Measurements from ENCODE around the gene BTAF1.
"Not testable (repeated sequence)": the region's sequence is repeated elsewhere in the genome, so short reads cannot be mapped to it uniquely, and the experiment has no call there.

Gene BTAF1

DNA sequence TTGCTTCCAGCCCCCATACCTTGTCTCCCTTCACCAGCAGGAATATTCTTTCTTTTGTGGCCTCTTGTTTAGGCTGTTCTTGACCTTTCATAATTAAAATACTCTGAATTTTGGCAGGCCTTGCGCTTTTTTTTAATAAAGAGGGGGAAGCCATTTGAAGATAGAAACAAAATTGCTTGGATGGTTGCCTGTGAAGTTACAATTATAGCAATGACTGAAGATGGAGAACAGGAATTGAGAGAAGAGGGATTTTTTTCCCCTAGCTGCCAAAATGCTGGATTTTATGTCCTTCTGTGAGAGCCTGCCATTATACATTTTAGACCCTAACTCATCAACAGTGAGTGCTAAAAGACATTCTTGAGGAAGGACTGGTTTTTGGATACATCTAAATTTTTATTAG is 39.0 kb upstream of the BTAF1 start:
- DNase-seq (ENCODE audit: low spot score): no peak
- CTCF ChIA-PET: interaction anchor here (0.6 kb wide), 1 partner anchor 488 kb away, joined by 3 read pairs; no protein-coding TSS in a partner anchor
- POLR2A ChIA-PET (ENCODE audit: low non-redundant PET): no interaction called here
- H3K27ac ChIP-seq: no peak overlapping the region
- TF ChIP-seq, protein P1, sequence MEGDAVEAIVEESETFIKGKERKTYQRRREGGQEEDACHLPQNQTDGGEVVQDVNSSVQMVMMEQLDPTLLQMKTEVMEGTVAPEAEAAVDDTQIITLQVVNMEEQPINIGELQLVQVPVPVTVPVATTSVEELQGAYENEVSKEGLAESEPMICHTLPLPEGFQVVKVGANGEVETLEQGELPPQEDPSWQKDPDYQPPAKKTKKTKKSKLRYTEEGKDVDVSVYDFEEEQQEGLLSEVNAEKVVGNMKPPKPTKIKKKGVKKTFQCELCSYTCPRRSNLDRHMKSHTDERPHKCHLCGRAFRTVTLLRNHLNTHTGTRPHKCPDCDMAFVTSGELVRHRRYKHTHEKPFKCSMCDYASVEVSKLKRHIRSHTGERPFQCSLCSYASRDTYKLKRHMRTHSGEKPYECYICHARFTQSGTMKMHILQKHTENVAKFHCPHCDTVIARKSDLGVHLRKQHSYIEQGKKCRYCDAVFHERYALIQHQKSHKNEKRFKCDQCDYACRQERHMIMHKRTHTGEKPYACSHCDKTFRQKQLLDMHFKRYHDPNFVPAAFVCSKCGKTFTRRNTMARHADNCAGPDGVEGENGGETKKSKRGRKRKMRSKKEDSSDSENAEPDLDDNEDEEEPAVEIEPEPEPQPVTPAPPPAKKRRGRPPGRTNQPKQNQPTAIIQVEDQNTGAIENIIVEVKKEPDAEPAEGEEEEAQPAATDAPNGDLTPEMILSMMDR (conservative IDR thresholded peaks at IDR 0.05; ENCODE audit: low read depth): no peak

- no peak for DNase-seq (ENCODE audit: low spot score)
- TF ChIP-seq, protein P1 (conservative IDR thresholded peaks at IDR 0.05; ENCODE audit: low read depth): no peak
- no peak overlapping the region for H3K27ac ChIP-seq
- CTCF ChIA-PET: interaction anchor here (0.6 kb wide), 1 partner anchor 489 kb away, joined by 3 read pairs; no protein-coding TSS in a partner anchor
- POLR2A ChIA-PET (ENCODE audit: low non-redundant PET): interaction anchor here (0.8 kb wide), 1 partner anchor 319 kb away, joined by 3 read pairs; no protein-coding TSS in a partner anchor
Observed at GRCh38 chr10:91885362-91886079, 38.0 kb upstream of the BTAF1 start.

DNA sequence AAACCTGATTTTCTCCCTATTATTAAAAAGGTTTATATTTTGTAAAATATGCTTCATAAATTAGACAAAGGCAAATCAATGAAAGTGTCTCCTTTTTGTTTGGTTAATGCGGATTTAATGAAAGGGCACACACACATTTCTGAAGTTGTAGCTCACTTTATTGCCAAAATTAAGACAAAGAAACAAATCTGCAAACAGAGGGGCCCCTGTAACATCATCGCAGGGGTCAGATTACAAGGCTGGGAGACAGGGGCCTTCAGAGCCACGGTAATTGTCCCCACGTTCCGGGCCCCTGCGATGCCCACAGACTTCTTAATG is 36.7 kb upstream of the BTAF1 start:
- TF ChIP-seq, protein P1 (conservative IDR thresholded peaks at IDR 0.05; ENCODE audit: low read depth): no peak
- H3K27ac ChIP-seq: no peak overlapping the region
- CTCF ChIA-PET: interaction anchor here (1.3 kb wide), 1 partner anchor 12 kb away, joined by 9 read pairs; no protein-coding TSS in a partner anchor
- POLR2A ChIA-PET (ENCODE audit: low non-redundant PET): no interaction called here
- no peak for DNase-seq (ENCODE audit: low spot score)

DNA sequence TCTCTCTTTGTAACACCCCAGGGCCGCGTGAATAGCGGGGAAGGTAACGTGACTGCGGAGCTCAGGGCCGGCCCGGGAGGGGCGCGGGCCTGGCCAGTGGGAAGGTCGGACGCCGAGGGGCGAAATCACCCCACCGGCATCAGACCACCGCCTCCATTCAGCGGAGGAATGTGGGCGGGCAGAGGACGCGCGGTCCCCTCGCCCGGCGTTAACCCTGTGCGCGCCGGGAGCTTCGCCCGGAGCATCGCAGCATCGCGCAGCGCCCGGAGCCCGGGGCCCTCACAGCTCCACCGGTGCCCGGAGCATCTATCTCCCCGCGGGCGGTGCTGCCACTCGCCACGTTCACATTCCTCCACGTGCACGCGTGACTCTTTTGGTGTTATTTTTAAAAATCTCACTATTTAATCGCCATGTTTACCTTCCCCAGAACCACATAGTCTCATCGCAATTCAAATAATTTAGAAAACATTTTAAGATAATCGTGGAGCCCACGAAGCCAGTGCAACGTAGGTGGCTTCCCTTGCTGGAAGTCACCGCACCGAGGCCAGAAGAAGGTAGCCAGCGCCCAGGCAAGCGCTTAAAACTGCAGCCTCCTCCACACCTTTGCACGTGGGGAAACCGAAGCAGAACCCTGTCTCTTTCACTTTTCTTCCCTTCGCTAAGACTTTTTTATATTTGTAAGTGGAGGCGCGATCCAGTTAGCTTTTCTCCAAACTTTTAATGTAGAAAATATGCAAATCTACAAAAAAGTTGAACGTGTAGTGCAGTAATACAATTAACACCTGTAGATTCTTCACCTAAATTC is 36.1 kb upstream of the BTAF1 start:
- POLR2A ChIA-PET (ENCODE audit: low non-redundant PET): no interaction called here
- DNase-seq (ENCODE audit: low spot score): peak; percentile 30
- no peak overlapping the region for H3K27ac ChIP-seq
- CTCF ChIA-PET: interaction anchor here (1.3 kb wide), 1 partner anchor 12 kb away, joined by 9 read pairs; no protein-coding TSS in a partner anchor
- TF ChIP-seq, protein P1 (conservative IDR thresholded peaks at IDR 0.05; ENCODE audit: low read depth): no peak

GRCh38 chr10:91891125-91892001 is 32.2 kb upstream of the BTAF1 start:
- DNase-seq (ENCODE audit: low spot score): no peak
- ChIA-PET POLR2A (ENCODE audit: low non-redundant PET) (no interaction called here), CTCF (no interaction called here)
- TF ChIP-seq, protein P1 (conservative IDR thresholded peaks at IDR 0.05; ENCODE audit: low read depth): no peak
- no peak overlapping the region for H3K27ac ChIP-seq

- TF ChIP-seq, protein P1 (conservative IDR thresholded peaks at IDR 0.05; ENCODE audit: low read depth): no peak
- POLR2A ChIA-PET (ENCODE audit: low non-redundant PET): no interaction called here
- no peak overlapping the region for H3K27ac ChIP-seq
- CTCF ChIA-PET: no interaction called here
- no peak for DNase-seq (ENCODE audit: low spot score)
Observed at GRCh38 chr10:91893051-91893450, 30.5 kb upstream of the BTAF1 start.

DNA sequence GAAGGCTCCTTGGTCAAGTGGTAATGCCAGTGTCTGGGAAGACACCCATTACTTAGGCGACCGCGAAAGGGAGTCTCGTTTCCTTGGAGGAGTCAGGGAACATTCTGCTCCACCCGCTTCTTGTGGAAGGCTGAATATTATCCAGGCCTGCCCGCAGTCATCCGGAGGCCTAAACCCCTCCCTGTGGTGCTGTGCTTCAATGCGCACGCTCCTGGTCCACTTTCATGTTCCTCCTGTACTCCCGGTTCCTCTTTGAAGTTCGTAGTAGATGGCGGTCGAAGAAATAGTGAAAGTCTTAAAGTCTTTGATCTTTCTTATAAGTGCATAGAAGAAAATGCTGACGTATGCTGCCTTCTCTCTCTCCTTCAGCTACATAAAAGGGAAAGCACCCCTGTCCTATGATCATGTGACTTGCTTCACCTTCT is 29.3 kb upstream of the BTAF1 start:
- CTCF ChIA-PET; DNase-seq (ENCODE audit: low spot score); POLR2A ChIA-PET (ENCODE audit: low non-redundant PET); H3K27ac ChIP-seq: not testable (repeated sequence)
